Right renal pelvis (tissue), 4 donors: ENCODE measurements around the gene ANKAR. TPM values are rescaled to one million over a fixed set of nuclear protein-coding genes. Genes with fewer than 3 reads are reported as not detected.
"Not testable (repeated sequence)": the region's sequence is repeated elsewhere in the genome, so short reads cannot be mapped to it uniquely, and the experiment has no call there.

Experiments
- DNase-seq, 4 donors: peaks; one replicate each; pipeline ENCODE4 v3.0.0-alpha.2; 2013; ENCODE audit warnings: low read depth in 4 of 4, low spot score in 3 of 4, missing footprints in 1 of 4
- polyA plus RNA-seq, 4 donors: library from polyadenylated mRNA; unstranded; fragments of 120-200 nt; gene quantifications; one replicate each; pipeline ENCODE4 v1.2.1, GENCODE V29; 2013; ENCODE audit not compliant: insufficient read length in 4 of 4

The ANKAR gene, protein sequence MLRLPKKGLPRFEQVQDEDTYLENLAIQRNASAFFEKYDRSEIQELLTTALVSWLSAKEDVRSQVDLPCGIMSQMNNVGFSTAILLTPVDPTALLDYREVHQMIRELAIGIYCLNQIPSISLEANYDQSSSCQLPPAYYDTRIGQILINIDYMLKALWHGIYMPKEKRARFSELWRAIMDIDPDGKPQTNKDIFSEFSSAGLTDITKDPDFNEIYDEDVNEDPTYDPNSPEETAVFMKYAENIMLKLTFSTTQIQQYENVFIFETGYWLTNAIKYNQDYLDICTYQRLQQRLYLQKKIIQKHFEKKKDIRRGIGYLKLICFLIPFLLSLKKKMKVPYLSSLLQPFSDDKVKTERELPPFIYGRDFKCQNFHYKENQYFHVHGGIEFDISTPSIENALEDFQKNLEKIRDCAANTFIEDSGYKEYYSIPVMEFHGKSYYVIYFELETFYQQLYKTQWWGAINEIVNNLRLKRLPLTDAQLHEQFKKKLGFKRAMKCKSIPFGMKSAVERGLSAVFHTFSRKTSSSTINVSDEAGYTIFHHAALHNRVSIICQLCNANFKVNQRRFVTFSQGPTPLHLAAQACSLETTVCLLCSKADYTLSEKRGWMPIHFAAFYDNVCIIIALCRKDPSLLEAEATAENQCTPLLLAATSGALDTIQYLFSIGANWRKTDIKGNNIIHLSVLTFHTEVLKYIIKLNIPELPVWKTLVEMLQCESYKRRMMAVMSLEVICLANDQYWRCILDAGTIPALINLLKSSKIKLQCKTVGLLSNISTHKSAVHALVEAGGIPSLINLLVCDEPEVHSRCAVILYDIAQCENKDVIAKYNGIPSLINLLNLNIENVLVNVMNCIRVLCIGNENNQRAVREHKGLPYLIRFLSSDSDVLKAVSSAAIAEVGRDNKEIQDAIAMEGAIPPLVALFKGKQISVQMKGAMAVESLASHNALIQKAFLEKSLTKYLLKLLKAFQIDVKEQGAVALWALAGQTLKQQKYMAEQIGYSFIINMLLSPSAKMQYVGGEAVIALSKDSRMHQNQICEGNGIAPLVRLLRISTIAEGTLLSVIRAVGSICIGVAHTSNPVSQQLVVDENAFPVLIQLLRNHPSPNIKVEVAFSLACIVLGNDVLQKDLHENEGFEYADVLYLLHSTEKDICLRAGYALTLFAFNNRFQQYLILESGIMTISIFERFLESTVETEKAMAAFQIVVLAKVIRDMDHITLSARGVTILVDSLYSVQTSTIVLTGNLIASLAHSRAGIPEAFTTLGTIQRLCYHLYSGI (N-terminal part only)
- 10 to 100 TPM in 1 of 4 donors, 1 to 10 TPM in 3; 6.6 to 10.5 (median 8.4) TPM for polyA plus RNA-seq

- DNase-seq: peak; percentile 71 to 78 (median 74)
Measured at GRCh38 chr2:189674374-189675112, at the start of gene ANKAR. TSS of gene ANKAR (plus strand) at chr2:189674670. CDS start at chr2:189676491, 1,821 bp downstream.

- no peak for DNase-seq
Measured at GRCh38 chr2:189625636-189626035, 48.8 kb upstream of the ANKAR start.

GRCh38 chr2:189627789-189628188, 46.7 kb upstream of the ANKAR start:
- DNase-seq: no peak

DNA sequence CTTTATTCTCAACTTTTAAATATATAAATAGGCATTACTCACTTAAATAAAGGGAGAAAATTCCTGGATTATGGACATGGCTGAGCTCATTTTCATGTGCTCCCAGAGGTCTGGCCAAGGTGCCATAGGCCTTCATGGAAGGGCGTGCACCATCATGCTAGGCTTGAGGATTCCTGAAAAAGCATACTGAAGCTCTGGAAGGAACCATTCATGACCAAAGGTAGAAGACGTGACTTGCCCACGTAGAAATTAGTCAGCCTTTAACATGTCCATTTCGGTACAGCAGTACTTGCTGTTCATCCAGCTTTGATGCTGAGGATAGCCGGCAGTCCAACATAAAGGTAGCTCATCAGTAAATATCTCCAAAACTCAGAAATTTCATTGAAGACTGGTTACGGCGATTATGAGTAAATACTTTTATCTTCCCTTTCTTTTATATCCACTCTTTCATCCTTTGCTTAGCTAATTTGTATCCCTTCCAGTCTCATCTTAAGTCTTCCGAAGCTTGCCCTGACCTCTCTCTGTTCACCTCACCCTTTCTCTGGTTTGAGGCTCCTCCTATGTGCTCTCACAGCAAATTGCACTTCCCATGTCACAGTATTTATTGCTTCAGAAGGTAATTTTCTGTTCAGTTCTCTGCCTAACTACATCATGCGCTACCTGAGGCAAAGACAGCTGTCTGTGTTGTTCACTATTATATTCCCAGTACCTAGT, 45.5 kb upstream of the ANKAR start:
- DNase-seq: no peak

DNA sequence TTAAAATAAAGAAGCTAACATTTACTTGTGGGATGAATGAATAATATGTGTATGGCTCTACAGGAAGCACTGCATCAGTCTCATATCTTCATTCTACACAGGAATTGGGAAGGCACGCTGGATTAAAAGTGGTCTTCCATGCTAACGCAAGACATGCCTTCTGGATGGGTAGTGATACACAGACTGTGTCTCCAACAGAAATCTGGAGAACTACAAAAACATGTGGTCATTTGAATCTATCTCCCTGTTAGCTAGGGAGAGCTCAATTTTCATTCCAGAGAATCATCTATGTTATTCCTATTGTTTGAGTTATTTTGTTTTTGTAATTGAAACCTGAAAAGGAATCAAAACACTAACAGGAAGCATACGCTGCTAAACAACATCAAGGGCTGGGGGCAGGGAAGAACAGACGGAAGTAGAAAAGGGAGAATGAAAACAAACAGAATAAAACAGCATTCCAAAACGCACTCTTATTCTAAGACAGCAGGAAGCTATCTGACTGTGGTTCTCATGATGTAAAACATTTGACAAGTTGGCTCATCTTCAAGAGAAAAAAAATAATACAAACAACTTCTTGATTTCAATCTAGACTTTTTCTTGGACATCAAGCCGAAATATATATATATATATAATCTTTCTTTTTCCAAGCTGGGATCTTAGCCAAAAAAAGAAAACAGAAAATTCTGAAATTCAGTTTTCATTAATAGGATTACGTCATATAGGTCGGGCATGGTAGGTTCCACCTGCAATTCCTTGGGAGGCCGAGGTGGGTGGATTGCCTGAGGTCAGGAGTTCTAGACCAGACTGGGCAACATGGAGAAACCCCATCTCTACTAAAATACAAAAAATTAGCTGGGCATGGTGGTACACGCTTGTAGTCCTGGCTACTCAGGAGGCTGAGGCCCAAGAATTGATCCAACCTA, 44.7 kb upstream of the ANKAR start:
- peak in 3 of 4 donors; percentile 33 to 49 (median 43) for DNase-seq

GRCh38 chr2:189631849-189632248, 42.6 kb upstream of the ANKAR start:
- no peak for DNase-seq

GRCh38 chr2:189633392-189633811, 41.1 kb upstream of the ANKAR start:
- DNase-seq: no peak

DNA sequence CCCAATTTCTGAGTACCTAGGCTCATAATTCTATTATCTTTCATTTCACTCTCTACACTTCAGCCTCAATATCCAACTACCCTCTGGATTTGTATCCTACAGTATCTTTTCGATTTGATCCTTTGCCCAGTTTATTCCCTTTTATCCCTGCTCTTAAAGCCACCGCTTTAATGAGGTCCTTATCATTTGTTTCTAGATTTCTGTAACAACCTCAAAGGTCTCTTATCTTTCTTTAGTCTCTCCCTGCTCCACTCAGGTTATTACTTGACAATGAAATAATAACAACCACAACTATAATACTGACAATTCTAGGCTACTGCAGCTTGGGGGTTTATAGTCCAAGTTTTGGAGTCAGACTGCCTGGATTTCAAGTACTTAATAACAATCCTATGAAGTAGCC, 39.1 kb upstream of the ANKAR start:
- no peak for DNase-seq

DNA sequence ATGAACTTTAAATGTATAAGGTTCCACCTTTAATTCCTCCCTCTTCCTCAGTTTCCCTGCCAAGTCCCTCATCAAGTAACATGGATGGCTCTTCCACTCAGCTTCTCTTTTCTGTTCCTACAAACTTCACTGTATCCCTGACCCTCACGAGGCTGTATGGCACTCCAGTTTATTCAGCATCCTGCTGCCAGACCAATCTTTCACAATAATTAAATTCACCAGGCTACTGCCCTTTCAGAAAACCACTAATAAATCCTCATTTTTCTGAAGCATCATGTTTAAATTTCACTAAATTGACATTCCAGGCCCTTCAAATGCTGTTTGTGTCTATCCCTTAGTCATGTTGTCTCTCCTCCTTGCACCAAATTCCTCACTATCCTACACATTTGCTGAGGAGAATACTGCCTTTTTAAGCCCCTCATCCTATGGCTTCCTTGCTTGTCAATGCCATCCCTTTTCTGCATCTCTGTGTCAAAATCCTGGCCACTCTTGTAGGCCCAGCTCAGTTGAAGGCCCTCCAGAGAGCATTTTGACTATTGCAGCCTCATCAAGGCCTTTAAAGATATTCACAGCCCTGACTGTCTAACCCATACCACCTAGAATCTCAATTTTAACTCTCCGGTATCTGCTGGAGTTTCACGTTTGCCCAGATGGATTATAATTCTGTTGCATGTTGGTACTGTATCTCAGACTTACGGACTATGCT, 36.0 kb upstream of the ANKAR start:
- DNase-seq: no peak

DNA sequence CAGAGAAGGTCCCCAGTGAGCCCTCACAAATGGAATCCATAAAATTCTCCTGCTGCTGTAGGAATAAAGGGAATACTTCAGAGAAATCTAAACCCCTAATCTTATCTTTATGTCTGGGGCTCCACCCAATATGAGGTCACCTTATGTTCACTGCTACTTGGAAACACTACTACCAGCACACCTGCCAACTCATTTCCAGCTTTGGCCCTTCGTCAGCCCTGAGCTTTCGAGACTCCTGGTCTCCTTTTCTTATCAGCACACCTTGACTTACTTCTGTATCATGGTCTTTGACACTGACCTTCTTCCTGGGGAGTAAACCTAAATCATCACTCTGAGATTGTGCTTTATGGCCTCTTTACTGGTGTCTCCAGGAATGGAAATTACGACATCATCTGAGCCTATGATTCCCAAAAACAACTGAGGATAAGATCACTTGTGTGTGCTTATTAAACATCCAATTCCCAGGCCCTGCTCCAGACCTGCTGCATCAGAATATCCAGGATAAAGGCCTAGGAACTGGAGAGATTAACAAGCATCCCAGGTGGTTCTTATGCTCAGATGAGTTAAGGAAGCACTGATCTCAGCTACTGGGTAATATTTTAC, 35.4 kb upstream of the ANKAR start:
- no peak for DNase-seq

DNA sequence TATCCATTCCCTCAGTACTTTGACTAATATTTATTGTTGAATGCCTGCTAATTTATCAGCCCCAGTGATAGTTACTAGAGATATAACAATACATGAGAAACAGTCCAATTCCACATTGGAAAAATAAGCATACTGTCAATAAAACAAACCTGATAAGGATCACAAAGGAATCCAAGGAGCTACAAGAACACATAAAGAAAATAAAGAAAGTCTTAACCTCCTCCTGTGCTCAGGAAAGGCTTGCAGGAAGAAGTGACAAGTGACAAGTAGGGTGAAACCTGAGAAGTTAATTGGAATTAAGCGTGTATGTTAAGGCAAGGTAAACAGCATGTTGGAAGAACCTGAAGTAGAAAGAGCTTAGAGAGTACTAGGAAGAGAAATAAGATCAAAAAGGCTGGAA, 33.5 kb upstream of the ANKAR start:
- DNase-seq: no peak

DNA sequence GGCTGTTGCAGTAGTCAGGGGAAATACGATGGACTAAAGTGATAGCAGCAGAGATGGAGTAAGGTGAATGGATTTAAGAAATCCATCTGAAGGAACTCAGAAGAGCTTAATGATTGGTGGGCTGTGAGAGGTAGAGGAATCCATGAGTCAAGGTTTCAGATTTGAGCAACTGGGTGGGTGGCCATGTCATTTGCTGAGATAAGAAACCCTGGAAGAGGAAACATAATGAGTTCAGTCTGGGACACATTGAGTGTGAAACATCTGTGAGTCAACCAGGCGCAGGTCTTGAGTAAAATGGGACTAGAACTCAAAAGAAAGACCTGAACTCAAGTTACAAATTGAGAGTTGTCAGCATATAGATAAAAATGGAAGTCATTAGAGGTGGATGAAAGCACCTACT, 32.9 kb upstream of the ANKAR start:
- no peak for DNase-seq

DNA sequence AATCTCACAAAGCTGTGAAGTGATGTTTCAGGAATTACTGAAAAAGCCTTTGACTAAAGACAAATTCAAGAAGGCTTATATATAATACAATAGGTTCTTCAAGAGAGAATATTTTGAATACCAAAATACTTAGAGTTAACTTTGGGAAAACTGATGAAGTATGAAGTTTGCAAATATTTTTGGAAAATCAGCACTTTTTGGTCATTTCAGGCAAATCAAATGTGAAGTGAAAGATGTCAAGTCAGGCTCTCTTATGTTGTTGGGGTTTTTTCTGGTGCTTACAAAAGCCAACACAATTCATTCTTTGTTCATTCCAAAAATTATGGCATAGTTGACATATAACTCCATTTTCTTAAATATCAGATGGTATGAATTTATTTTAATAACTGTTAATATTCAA, 27.9 kb upstream of the ANKAR start:
- DNase-seq: no peak

DNA sequence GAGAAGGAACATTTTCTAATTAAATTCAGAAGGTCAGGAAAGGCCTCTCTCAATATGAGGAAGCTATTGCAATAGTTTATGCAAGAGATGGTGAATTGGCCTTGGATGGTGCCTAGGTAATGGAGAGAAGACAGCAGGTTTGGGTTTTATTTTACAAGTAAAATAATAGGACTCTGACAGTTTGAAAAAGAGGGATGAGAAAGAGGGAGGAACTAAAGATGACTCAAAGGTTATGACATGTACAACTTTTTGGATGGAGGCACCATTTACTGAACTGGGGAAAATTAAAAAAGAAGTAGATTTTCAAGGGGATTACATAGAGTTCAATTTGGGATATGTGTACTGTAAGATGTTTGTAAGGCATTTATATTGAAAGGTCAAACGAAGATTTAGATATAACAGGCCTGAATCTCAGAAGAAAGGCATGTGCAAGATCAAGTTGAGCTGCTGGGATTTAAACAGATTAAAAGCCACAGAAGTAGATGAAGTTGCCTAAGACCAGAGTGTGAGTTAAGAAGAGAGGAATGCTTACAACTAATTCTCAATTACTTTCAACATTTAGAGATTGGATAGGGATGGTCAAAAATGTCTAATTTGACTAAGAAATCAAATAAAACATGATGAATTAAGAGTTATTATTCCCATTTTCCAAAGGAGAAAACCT, 25.5 kb upstream of the ANKAR start:
- no peak for DNase-seq

- DNase-seq: no peak
Measured at GRCh38 chr2:189651284-189651683, 23.2 kb upstream of the ANKAR start.

- DNase-seq: not testable (repeated sequence)
Measured at GRCh38 chr2:189653464-189653863, 21.0 kb upstream of the ANKAR start.

DNA sequence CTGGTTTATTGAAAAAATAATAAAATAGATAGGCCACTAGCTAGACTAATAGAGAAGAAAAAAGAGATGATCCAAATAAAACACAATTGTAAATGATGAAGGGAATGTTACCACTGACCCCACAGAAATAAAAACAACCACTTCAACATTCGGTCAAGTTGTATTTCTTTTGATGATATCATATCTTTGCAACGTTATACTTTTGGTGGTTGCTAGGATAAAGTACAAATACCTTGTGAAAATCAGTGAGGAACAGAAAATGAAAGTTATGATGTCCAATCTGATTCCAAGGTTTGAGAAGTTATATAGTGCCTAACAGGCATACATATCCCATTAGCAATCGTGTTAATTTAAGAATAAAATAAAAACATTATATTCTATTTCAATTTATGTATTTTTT, 19.8 kb upstream of the ANKAR start:
- no peak for DNase-seq
